K562 (cell line): ENCODE measurements around the gene ZNF554. TPM values are rescaled to one million over a fixed set of nuclear protein-coding genes. Genes with fewer than 3 reads are reported as not detected.
A peak's percentile ranks its signal among the peaks of the same experiment; 100 is the strongest.

Source experiments
- ARID1B ChIP-seq: fragments of 450-650 bp; IDR thresholded peaks from 2 replicates; pipeline ENCODE4 v1.6.1; 2016; ENCODE audit warnings: antibody characterized with exemption, mild to moderate bottlenecking, inconsistent platforms
- CREB1 ChIP-seq, 2 experiments: sonication (generic) in 1 of 2; formaldehyde crosslinking in 1 of 2; IDR thresholded peaks; 2 replicates each; pipeline versions ENCODE4 v1.6.1 to v1.8.0; 2012 to 2022; ENCODE audit warnings: inconsistent platforms in 1 of 2, mild to moderate bottlenecking in 1 of 2, missing genetic modification reagents in 1 of 2, moderate library complexity in 1 of 2
- CTBP1 ChIP-seq: fragments of 450-650 bp; IDR thresholded peaks from 2 replicates; pipeline ENCODE4 v1.6.1; 2016; ENCODE audit warnings: borderline replicate concordance
- FOXA3 ChIP-seq, 2 experiments: fragments of 450-650 bp in 1 of 2; sonication (generic) in 1 of 2; formaldehyde crosslinking; IDR thresholded peaks in 1 of 2; conservative IDR thresholded peaks in 1 of 2; 2 replicates each; pipeline versions ENCODE4 v1.4.0 to v1.8.0; 2020 to 2022; ENCODE audit warnings: mild to moderate bottlenecking in 2 of 2, missing genetic modification reagents in 1 of 2
- FOXJ2 ChIP-seq: fragments of 200-800 bp; sonication (Bioruptor generic); IDR thresholded peaks from 2 replicates; pipeline ENCODE4 v1.6.1; 2016; ENCODE audit warnings: missing genetic modification characterization, missing compliant biosample characterization
- FOXO4 ChIP-seq: fragments of 450-650 bp; formaldehyde crosslinking; IDR thresholded peaks from 2 replicates; pipeline ENCODE4 v1.4.0; 2020; ENCODE audit warnings: mild to moderate bottlenecking, moderate library complexity
- GATAD2B ChIP-seq: fragments of 450-650 bp; IDR thresholded peaks from 2 replicates; pipeline ENCODE4 v1.6.1; 2017; ENCODE audit warnings: mild to moderate bottlenecking, borderline replicate concordance
- HIVEP1 ChIP-seq: fragments of 250-450 bp; sonication (Bioruptor Pico); IDR thresholded peaks from 2 replicates; pipeline ENCODE4 v1.4.0; 2020; ENCODE audit warnings: mild to moderate bottlenecking
- KAT7 ChIP-seq: sonication (generic); formaldehyde crosslinking; IDR thresholded peaks from 2 replicates; pipeline ENCODE4 v1.8.0; 2022; ENCODE audit warnings: missing genetic modification reagents, mild to moderate bottlenecking, borderline replicate concordance
- KLF10 ChIP-seq: fragments of 250-450 bp; sonication (Bioruptor Pico); IDR thresholded peaks from 2 replicates; pipeline ENCODE4 v1.6.1; 2021; ENCODE audit warnings: matching md5 sums
- POLR2A ChIP-seq: fragments of 450-650 bp; conservative IDR thresholded peaks from 2 replicates; pipeline ENCODE4 v1.6.1; 2016
- RBM22 ChIP-seq: fragments of 200-400 bp; formaldehyde crosslinking; IDR thresholded peaks from 2 replicates; pipeline ENCODE4 v1.6.1; 2018; ENCODE audit warnings: low read length, low read depth; ENCODE audit not compliant: poor library complexity, severe bottlenecking
- SPI1 ChIP-seq: IDR thresholded peaks from 2 replicates; pipeline ENCODE4 v1.6.1; 2011; ENCODE audit warnings: low read depth, low read length, control low read depth, borderline replicate concordance
- SRSF3 ChIP-seq: fragments of 200-400 bp; formaldehyde crosslinking; IDR thresholded peaks from 2 replicates; pipeline ENCODE4 v1.6.1; 2016; ENCODE audit warnings: mild to moderate bottlenecking, low read length, moderate library complexity; ENCODE audit not compliant: insufficient read depth
- THAP12 ChIP-seq: fragments of 250-450 bp; sonication (Bioruptor Pico); IDR thresholded peaks from 2 replicates; pipeline ENCODE4 v1.9.0; 2021; ENCODE audit warnings: mild to moderate bottlenecking, inconsistent platforms
- ZFX ChIP-seq: sonication (generic); formaldehyde crosslinking; IDR thresholded peaks from 2 replicates; pipeline ENCODE4 v1.8.0; 2022; ENCODE audit warnings: mild to moderate bottlenecking, missing genetic modification reagents, moderate library complexity
- ZNF551 ChIP-seq: fragments of 250-450 bp; sonication (Bioruptor Pico); IDR thresholded peaks from 2 replicates; pipeline ENCODE4 v1.5.0; 2021; ENCODE audit warnings: mild to moderate bottlenecking, moderate library complexity
- polyA plus RNA-seq, 8 experiments: library from polyadenylated mRNA; depleted of rRNA in 4 of 8; stranded (reverse) in 5 of 8; unstranded in 3 of 8; fragments of >200 nt; fragmentation: Nextera tagmentation in 2 of 8; fragmentation: Illumina TruSeq in 1 of 8; extraction: Ambion mirVana in 2 of 8; extraction: Trizol in 1 of 8; gene quantifications; 2 replicates each; pipeline versions ENCODE4 v1.2.1 to v1.2.3, GENCODE V29; 2011 to 2014; ENCODE audit warnings: inconsistent platforms in 1 of 8, missing spikeins in 1 of 8
- total RNA-seq, 7 experiments: library from RNA; depleted of rRNA in 6 of 7; stranded (reverse); fragments of >200 nt in 6 of 7; fragmentation: Illumina TruSeq in 2 of 7; extraction: Trizol in 2 of 7; gene quantifications; 2 replicates each; pipeline versions ENCODE4 v1.2.1 to v1.2.3, GENCODE V29; 2011 to 2021; ENCODE audit warnings: low replicate concordance in 1 of 7
- TF ChIP-seq, protein P1 (sequence below): sonication (generic); formaldehyde crosslinking; IDR thresholded peaks from 2 replicates; pipeline ENCODE4 v1.8.1; 2023; ENCODE audit warnings: mild to moderate bottlenecking, missing genetic modification reagents

ZNF554 gene
- total and polyA plus RNA-seq, 9 of the 15 experiments (the other 6 are each of a cell fraction or from before 2014, with no cell fraction given): 0.07 to 1.8 (median 1.1) TPM

DNA sequence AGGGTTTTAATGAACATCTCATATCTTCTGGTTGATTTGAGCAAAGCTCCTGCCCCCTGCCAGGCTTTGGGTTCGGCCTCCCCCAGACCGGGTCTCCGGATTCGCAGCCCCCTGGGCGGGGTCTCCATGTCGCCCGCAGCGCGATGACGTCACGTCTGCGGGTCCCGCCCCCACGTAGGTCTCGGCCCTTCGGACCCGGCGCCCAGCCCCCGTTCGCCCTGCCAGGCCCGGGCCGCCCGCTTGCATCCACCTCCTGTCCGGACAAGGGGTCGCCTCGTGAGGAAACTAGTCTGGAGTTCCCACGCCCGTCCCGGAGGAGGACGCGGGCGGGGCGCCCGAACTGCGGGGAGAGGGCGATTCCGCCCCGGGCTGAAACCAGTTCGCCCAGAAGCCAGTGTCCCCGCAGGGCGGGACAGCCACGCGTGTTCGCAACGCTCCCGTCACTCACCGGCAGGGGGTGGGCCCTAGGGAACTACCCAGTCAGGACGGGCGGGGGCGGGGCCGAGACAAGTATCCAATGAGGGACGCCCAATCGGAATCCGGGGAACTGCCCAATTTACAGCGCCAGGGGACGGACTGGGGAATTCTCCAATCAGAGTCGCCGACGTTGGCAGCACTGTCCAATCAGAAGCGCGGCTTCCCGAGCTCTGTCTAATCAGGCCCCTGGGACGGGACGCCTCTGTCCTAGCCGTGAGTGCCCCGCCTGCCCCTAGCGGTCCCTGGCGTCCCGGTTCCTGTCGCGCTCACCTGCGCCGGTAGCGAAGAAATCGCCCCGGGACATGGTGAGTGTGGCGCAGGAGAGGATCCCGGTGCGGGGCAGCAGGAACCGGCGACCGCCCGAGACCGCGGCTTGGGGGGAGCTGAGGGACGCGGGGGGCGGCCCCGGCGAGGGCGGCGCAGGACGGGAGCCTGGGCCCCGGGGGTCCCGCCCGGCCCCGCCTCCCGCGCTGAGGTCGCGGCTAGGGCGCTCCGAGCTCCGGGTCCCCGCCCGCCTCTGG, 21.4 kb downstream of the ZNF554 start, which contains the start of gene ZNF555 (continued):
- no peak for TF ChIP-seq FOXO4
- no peak for TF ChIP-seq KLF10 (CRISPR knock-in tag)
- no peak for TF ChIP-seq HIVEP1
- TF ChIP-seq, protein P1, sequence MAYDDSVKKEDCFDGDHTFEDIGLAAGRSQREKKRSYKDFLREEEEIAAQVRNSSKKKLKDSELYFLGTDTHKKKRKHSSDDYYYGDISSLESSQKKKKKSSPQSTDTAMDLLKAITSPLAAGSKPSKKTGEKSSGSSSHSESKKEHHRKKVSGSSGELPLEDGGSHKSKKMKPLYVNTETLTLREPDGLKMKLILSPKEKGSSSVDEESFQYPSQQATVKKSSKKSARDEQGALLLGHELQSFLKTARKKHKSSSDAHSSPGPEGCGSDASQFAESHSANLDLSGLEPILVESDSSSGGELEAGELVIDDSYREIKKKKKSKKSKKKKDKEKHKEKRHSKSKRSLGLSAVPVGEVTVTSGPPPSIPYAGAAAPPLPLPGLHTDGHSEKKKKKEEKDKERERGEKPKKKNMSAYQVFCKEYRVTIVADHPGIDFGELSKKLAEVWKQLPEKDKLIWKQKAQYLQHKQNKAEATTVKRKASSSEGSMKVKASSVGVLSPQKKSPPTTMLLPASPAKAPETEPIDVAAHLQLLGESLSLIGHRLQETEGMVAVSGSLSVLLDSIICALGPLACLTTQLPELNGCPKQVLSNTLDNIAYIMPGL (CRISPR knock-in tag): 0 out of 2 replicates have a peak, but pooled peaks have one; percentile 39
- peak; percentile 41; the same call in 1 of the 2 replicates for TF ChIP-seq CREB1 (IDR thresholded peaks at IDR 0.05)
- peak; percentile 84 for TF ChIP-seq CREB1 (CRISPR knock-in tag; IDR thresholded peaks at IDR 0.05)
- TF ChIP-seq CTBP1: peak; percentile 48; the same call in 1 of the 2 replicates
- TF ChIP-seq FOXJ2 (tag): no peak
- TF ChIP-seq SRSF3: no peak
- peak; percentile 25; the same call in 1 of the 2 replicates for TF ChIP-seq ARID1B
- TF ChIP-seq ZNF551 (CRISPR knock-in tag): no peak
- peak; percentile 100 for TF ChIP-seq GATAD2B
- peak; percentile 74 for TF ChIP-seq ZFX
- peak in 1 of 2 experiments; percentile 49; a peak in 1 of 4 replicates for TF ChIP-seq FOXA3 (CRISPR knock-in tag; conservative IDR thresholded peaks at IDR 0.05 in 1 of 2, IDR thresholded peaks at IDR 0.05 in 1 of 2)
- TF ChIP-seq POLR2A: peak; percentile 67; the same call in 1 of the 2 replicates
- 0 out of 2 replicates have a peak, but pooled peaks have one; percentile 39 for TF ChIP-seq KAT7 (CRISPR knock-in tag)
- peak; percentile 13 for TF ChIP-seq RBM22
- TF ChIP-seq SPI1: 0 out of 2 replicates have a peak, but pooled peaks have one; percentile 3
- no peak for TF ChIP-seq THAP12
